Measurements from ENCODE around the gene PP2D1. TPM values are rescaled to one million over a fixed set of nuclear protein-coding genes. Genes with fewer than 3 reads are reported as not detected.

Gene PP2D1
- total RNA-seq, 4 donors from 2014 or later = not detected

DNA sequence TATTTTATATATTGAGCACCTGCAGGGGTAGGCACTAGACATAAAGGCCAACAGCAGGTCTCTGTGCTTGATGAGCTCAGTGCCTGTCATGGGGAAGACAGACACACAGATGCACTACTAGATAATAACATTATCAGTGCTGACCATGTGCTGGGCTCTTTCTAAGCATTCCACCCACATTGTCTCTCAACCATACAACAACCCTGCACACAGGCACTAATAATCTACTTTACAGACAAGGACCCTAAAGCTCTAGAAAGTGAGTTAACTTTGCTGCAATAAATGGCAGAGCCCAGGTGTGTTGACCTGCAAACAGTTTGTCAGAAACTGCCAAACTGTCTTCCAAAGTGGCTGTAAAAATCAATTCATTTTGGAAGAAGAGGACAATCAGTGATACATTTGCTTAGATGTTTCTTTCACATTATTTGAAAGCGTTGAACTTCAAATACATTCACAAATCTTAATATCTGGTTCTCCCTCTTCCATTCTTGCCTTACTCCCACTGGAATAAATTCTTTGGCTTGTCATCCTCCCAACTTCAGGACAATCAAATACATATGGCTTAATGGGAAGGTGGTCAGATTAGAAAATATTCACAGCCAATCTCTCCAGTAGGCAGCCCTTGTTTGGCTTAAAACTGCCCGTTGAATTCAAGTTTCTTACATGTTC, 11.0 kb upstream of the PP2D1 start:
- TF ChIP-seq, protein P1, sequence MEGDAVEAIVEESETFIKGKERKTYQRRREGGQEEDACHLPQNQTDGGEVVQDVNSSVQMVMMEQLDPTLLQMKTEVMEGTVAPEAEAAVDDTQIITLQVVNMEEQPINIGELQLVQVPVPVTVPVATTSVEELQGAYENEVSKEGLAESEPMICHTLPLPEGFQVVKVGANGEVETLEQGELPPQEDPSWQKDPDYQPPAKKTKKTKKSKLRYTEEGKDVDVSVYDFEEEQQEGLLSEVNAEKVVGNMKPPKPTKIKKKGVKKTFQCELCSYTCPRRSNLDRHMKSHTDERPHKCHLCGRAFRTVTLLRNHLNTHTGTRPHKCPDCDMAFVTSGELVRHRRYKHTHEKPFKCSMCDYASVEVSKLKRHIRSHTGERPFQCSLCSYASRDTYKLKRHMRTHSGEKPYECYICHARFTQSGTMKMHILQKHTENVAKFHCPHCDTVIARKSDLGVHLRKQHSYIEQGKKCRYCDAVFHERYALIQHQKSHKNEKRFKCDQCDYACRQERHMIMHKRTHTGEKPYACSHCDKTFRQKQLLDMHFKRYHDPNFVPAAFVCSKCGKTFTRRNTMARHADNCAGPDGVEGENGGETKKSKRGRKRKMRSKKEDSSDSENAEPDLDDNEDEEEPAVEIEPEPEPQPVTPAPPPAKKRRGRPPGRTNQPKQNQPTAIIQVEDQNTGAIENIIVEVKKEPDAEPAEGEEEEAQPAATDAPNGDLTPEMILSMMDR (IDR thresholded peaks at IDR 0.05; ENCODE audit: low read depth) = no peak

DNA sequence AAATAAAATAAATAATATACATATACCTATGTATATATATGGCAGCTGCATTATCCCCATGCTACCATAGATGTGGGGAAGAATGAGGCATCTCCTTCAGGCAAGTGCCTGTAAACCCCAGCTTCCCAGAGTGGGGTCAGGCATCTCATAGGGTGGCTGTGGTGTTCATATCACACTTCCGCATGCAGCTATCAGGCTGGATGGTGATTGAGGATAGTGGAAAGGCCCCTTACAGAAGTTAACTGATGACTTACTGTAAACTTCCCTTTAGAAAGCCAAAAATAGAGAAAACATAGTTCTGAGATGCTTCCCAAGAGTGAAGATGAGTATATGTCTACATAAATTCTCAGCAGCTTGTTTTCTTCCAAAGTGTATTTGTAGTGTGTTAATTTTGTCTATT, 3.5 kb upstream of the PP2D1 start:
- TF ChIP-seq, protein P1 (IDR thresholded peaks at IDR 0.05; ENCODE audit: low read depth) = no peak

DNA sequence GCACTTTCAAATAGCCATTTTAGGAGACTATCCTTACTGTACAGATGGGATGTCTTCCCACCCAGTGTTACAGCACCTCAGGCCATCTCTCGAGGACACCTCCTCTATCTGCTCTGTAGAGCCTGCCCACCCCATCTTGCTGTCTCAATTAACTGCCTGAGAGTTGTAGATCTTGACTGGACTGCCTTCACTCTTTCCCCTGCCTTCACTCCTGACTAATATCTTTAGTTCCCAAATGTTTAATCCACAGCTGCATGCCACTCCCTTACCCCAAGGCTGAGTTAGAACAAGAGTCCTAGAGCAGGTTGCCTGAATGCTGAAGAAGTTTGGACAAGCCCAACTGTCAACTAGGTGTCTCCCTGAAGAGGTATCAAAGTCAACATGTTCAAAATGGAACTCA, 1.3 kb upstream of the PP2D1 start:
- TF ChIP-seq, protein P1 (IDR thresholded peaks at IDR 0.05; ENCODE audit: low read depth) = no peak

DNA sequence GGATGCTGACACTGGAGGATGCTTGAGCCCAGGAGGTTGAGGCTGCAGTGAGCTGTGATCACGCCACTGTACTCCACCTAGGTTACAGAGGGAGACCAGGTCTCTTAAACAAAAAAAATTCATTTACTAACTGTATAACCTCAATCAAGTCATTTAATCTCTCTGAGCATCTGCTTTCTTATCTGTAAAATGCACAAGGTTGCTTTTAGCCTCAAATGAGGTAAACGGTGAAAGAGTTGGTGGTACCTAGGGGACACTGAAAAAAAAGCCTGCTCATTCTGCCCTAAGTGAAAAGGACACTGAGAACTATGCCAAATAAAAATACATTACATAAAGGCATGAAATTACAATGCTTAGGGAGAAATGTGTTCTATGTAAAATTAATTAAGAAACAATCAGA, 3.4 kb downstream of the PP2D1 start:
- TF ChIP-seq, protein P1 (IDR thresholded peaks at IDR 0.05; ENCODE audit: low read depth) = no peak

DNA sequence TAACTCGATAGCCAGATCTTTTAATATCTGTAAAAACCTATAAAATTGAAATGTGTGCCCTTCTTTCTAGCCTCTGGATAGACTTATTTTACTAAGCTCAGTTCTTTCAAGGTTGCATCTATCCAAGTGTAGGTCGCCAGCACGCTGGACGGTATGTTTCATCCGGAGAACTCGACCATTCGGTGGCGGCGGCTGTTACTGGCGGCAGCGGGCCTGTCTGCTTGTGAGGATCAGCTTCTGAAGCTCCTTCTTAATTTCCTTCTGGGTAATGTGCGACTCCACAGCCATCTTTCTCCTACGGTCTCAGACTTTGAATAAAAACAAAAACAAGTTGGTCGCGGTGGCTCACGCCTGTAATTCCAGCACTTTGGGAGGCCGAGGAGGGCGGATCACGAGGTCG, 4.1 kb downstream of the PP2D1 start:
- TF ChIP-seq, protein P1 (IDR thresholded peaks at IDR 0.05; ENCODE audit: low read depth) = no peak

DNA sequence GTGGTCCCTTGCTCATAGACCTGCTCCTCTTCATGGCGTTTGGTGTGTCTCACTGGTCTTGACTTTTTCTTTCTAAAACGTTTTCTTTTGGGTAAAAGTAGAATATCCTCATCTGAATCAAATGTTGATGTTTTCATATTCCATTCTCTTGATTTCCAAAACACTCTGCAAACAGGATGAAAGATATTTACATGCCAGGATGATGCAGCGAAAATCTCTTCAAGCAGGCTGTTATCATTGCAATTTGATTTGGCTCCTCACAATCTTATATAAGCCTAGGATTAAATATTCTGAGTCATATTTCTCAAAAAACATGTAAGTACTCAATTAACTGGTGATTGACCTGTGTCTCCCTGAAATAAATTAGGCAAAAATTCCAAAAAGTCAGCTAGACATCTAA, 10.1 kb downstream of the PP2D1 start:
- TF ChIP-seq, protein P1 (IDR thresholded peaks at IDR 0.05; ENCODE audit: low read depth) = no peak

DNA sequence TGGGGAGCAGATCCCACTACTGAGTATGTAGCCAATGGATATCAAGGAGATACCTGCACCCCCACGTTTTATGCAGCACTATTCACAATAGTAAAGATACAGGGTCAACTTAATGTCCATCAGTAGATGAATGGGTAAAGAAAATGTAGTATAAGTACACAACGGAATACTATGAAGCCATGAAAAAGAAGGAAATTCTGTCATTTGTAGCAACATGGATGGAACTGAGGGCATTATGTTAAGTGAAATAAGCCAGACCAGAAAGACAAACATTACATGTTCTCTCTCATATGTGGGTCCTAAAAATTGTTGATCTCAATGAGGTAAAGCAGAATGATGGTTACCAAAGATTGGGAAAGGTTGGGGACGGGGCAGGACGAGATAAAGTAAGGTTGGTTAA, 14.6 kb downstream of the PP2D1 start:
- TF ChIP-seq, protein P1 (IDR thresholded peaks at IDR 0.05; ENCODE audit: low read depth) = no peak

Measured in subcutaneous adipose tissue (tissue), 4 donors.